ENCODE results near the gene DDAH2.

DDAH2 gene

DNA sequence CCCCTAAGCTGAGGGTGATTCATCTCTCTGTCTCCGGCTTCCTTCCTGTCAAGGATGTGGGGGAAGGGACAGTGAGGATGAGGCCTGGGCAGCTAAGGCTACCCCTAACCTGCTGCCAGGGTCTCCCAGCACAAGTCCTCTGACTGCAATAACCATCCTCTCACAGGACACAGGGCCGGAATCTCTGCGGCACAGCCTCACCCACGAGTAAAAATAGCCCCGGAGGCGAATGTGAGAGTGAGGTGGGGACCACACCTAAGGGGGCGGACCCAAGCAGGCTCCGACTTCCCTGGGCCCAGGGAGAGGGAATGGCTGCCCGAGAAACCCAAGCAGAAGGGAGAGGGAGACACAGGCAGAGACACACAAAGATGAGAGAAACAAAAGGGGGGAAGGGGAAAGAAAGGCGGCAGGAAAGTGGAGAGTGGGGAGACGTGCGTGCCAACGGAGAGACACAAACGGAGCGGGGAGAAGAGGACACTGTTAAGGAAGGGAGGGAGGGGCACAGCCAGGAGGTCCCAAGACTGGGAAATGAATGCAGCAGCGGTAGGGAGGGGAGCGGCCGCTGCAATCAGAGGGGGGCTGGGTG, 5.8 kb upstream of the DDAH2 start (continued):
- TF ChIP-seq, protein P1, sequence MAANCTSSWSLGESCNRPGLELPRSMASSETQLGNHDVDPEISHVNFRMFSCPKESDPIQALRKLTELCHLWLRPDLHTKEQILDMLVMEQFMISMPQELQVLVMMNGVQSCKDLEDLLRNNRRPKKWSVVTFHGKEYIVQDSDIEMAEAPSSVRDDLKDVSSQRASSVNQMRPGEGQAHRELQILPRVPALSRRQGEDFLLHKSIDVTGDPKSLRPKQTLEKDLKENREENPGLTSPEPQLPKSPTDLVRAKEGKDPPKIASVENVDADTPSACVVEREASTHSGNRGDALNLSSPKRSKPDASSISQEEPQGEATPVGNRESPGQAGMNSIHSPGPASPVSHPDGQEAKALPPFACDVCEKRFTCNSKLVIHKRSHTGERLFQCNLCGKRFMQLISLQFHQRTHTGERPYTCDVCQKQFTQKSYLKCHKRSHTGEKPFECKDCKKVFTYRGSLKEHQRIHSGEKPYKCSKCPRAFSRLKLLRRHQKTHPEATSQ (tag by site-specific recombination; IDR thresholded peaks at IDR 0.05), result no peak
- TF ChIP-seq, protein P2, sequence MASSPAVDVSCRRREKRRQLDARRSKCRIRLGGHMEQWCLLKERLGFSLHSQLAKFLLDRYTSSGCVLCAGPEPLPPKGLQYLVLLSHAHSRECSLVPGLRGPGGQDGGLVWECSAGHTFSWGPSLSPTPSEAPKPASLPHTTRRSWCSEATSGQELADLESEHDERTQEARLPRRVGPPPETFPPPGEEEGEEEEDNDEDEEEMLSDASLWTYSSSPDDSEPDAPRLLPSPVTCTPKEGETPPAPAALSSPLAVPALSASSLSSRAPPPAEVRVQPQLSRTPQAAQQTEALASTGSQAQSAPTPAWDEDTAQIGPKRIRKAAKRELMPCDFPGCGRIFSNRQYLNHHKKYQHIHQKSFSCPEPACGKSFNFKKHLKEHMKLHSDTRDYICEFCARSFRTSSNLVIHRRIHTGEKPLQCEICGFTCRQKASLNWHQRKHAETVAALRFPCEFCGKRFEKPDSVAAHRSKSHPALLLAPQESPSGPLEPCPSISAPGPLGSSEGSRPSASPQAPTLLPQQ (tag by site-specific recombination; IDR thresholded peaks at IDR 0.05), result peak; percentile 99
- TF ChIP-seq ZNF621 (tag by site-specific recombination; IDR thresholded peaks at IDR 0.05) (no peak), EGR2 (tag by site-specific recombination; IDR thresholded peaks at IDR 0.05; ENCODE audit: low read depth) (peak; percentile 49), ZNF2 (tag by site-specific recombination; IDR thresholded peaks at IDR 0.05) (no peak; the same call in 1 of the 2 replicates), ZBTB8A (tag by site-specific recombination; IDR thresholded peaks at IDR 0.05) (no peak), ZNF274 (IDR thresholded peaks at IDR 0.05; ENCODE audit: low read length) (no peak), ZNF274 (tag by site-specific recombination; IDR thresholded peaks at IDR 0.05; ENCODE audit: borderline replicate concordance) (no peak), SALL2 (tag by site-specific recombination; IDR thresholded peaks at IDR 0.05; ENCODE audit: borderline replicate concordance) (no peak), ZFP41 (tag by site-specific recombination; IDR thresholded peaks at IDR 0.05; ENCODE audit: borderline replicate concordance) (no peak), ZNF202 (tag by site-specific recombination; IDR thresholded peaks at IDR 0.05; ENCODE audit: borderline replicate concordance) (no peak), ZBTB7A (tag by site-specific recombination; IDR thresholded peaks at IDR 0.05; ENCODE audit: low read depth) (no peak; the same call in 1 of the 2 replicates), ZNF777 (tag by site-specific recombination; IDR thresholded peaks at IDR 0.05; ENCODE audit: borderline replicate concordance) (no peak), ZNF24 (tag by site-specific recombination; IDR thresholded peaks at IDR 0.05) (peak; percentile 45; the same call in 1 of the 2 replicates), ZNF214 (tag by site-specific recombination; IDR thresholded peaks at IDR 0.05; ENCODE audit: borderline replicate concordance) (no peak), ZNF791 (tag by site-specific recombination; IDR thresholded peaks at IDR 0.05) (no peak), ZNF23 (tag by site-specific recombination; IDR thresholded peaks at IDR 0.05; ENCODE audit: borderline replicate concordance) (no peak), KLF1 (tag by site-specific recombination; IDR thresholded peaks at IDR 0.05) (peak; percentile 87), ZNF585B (tag by site-specific recombination; IDR thresholded peaks at IDR 0.05) (no peak), MEIS1 (CRISPR knock-in tag; IDR thresholded peaks at IDR 0.05; ENCODE audit: borderline replicate concordance) (no peak), BCL11A (tag by site-specific recombination; IDR thresholded peaks at IDR 0.05; ENCODE audit: low read depth) (0 out of 2 replicates have a peak, but pooled peaks have one; percentile 47), YY2 (tag by site-specific recombination; IDR thresholded peaks at IDR 0.05) (no peak), MZF1 (tag by site-specific recombination; IDR thresholded peaks at IDR 0.05; ENCODE audit: borderline replicate concordance) (no peak), RBAK (tag by site-specific recombination; IDR thresholded peaks at IDR 0.05) (no peak)
- TF ChIP-seq, protein P3, sequence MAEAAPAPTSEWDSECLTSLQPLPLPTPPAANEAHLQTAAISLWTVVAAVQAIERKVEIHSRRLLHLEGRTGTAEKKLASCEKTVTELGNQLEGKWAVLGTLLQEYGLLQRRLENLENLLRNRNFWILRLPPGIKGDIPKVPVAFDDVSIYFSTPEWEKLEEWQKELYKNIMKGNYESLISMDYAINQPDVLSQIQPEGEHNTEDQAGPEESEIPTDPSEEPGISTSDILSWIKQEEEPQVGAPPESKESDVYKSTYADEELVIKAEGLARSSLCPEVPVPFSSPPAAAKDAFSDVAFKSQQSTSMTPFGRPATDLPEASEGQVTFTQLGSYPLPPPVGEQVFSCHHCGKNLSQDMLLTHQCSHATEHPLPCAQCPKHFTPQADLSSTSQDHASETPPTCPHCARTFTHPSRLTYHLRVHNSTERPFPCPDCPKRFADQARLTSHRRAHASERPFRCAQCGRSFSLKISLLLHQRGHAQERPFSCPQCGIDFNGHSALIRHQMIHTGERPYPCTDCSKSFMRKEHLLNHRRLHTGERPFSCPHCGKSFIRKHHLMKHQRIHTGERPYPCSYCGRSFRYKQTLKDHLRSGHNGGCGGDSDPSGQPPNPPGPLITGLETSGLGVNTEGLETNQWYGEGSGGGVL (tag by site-specific recombination; IDR thresholded peaks at IDR 0.05), result peak; percentile 80
- TF ChIP-seq, protein P4, sequence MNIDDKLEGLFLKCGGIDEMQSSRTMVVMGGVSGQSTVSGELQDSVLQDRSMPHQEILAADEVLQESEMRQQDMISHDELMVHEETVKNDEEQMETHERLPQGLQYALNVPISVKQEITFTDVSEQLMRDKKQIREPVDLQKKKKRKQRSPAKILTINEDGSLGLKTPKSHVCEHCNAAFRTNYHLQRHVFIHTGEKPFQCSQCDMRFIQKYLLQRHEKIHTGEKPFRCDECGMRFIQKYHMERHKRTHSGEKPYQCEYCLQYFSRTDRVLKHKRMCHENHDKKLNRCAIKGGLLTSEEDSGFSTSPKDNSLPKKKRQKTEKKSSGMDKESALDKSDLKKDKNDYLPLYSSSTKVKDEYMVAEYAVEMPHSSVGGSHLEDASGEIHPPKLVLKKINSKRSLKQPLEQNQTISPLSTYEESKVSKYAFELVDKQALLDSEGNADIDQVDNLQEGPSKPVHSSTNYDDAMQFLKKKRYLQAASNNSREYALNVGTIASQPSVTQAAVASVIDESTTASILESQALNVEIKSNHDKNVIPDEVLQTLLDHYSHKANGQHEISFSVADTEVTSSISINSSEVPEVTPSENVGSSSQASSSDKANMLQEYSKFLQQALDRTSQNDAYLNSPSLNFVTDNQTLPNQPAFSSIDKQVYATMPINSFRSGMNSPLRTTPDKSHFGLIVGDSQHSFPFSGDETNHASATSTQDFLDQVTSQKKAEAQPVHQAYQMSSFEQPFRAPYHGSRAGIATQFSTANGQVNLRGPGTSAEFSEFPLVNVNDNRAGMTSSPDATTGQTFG (tag by site-specific recombination; IDR thresholded peaks at IDR 0.05; ENCODE audit: borderline replicate concordance), result no peak
- TF ChIP-seq, protein P5, sequence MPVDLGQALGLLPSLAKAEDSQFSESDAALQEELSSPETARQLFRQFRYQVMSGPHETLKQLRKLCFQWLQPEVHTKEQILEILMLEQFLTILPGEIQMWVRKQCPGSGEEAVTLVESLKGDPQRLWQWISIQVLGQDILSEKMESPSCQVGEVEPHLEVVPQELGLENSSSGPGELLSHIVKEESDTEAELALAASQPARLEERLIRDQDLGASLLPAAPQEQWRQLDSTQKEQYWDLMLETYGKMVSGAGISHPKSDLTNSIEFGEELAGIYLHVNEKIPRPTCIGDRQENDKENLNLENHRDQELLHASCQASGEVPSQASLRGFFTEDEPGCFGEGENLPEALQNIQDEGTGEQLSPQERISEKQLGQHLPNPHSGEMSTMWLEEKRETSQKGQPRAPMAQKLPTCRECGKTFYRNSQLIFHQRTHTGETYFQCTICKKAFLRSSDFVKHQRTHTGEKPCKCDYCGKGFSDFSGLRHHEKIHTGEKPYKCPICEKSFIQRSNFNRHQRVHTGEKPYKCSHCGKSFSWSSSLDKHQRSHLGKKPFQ (tag by site-specific recombination; IDR thresholded peaks at IDR 0.05), result no peak
- TF ChIP-seq, protein P6, sequence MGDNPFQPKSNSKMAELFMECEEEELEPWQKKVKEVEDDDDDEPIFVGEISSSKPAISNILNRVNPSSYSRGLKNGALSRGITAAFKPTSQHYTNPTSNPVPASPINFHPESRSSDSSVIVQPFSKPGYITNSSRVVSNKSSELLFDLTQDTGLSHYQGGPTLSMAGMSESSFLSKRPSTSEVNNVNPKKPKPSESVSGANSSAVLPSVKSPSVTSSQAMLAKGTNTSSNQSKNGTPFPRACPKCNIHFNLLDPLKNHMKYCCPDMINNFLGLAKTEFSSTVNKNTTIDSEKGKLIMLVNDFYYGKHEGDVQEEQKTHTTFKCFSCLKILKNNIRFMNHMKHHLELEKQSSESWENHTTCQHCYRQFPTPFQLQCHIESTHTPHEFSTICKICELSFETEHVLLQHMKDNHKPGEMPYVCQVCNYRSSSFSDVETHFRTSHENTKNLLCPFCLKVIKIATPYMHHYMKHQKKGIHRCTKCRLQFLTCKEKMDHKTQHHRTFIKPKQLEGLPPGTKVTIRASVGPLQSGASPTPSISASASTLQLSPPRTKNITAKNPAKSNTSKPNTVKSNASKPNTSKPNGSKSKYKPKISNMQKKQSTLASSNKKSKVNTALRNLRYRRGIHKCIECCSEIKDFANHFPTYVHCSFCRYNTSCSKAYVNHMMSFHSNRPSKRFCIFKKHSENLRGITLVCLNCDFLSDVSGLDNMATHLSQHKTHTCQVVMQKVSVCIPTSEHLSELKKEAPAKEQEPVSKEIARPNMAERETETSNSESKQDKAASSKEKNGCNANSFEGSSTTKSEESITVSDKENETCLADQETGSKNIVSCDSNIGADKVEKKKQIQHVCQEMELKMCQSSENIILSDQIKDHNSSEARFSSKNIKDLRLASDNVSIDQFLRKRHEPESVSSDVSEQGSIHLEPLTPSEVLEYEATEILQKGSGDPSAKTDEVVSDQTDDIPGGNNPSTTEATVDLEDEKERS (tag by site-specific recombination; IDR thresholded peaks at IDR 0.05), result no peak; the same call in 1 of the 2 replicates

Data from HEK293 (cell line).